Measurements from ENCODE around the gene FSIP1.

Gene FSIP1

GRCh38 chr15:39554746-39555387 lies 227.8 kb downstream of the FSIP1 start:
- DNase-seq (ENCODE audit: low spot score): no peak

DNA sequence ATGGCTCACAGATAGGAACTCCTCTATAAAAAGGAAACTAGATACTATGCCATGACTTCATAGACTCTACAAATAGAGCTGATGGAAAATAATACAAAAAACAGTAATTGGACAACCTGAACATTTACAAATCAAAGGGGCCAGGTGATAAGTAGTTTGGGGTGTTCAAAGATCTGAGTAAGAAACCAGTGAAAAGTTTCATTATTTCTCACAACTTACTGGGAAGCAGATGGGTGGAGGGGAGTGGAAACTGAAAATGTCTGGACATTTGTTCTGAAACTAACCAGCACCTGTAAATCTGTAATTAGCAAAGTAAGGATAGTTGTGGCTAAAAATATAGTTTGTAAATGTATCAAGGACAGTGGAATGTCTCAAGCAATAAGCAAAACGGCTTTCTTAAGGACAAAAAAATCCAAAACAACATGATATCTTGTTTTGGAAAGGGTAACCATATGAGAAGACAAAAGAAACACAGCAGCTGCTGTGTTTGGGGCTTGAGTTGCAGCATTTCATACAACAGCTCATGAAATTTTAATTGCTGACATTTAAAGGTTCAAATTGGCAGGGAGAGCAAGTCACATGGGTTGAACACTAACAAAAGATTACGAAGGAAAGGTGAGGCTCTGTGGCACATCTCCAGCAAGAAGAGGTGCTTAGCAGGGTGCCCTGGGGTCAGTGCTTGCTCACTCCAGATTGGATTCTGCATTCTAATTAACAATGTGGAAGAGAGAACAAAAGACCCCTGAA lies 228.5 kb downstream of the FSIP1 start:
- DNase-seq (ENCODE audit: low spot score): no peak

GRCh38 chr15:39552556-39552955 lies 230.1 kb downstream of the FSIP1 start:
- DNase-seq (ENCODE audit: low spot score): no peak

DNA sequence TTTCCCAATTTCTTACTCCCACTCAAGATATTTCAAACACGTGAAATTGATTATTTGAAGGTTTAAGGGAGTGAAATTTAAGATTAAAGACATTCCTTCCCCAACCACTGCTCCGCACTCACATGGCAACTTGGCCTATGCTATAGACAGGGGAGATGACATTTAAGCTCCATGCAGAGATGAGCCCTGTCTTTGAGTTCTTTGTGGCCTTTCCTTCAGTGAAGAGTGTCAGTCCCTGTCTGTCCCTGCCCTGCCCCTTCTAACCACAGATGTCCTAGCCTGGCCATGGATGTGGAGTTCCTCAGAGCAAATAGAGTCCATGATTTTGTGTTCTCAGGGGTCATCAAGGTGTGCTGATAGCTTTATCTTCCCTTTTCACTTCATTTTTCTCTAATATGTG lies 231.2 kb downstream of the FSIP1 start:
- no peak for DNase-seq (ENCODE audit: low spot score)

Measured in SK-N-DZ (cell line).